Endometrial microvascular endothelial cells (primary cell): ENCODE results near the gene TRIM36. TPM values are rescaled to one million over a fixed set of nuclear protein-coding genes. Genes with fewer than 3 reads are reported as not detected.

Experiments
- in situ Hi-C: cut with HindIII; loops from 2 replicates; pipeline ENCODE4 v1.10.0; 2017; ENCODE audit warnings: low sequenced_read_pairs, low pct_unique_long_range_greater_than_20kb; ENCODE audit errors: inconsistent ontology term
- total RNA-seq: library from RNA; depleted of rRNA; stranded (reverse); fragments of >200 nt; gene quantifications from one replicate; pipeline ENCODE4 v1.2.3, GENCODE V29; 2015; ENCODE audit errors: inconsistent ontology term

TRIM36 gene
- total RNA-seq, 1 donor from 2014 or later: not detected

DNA sequence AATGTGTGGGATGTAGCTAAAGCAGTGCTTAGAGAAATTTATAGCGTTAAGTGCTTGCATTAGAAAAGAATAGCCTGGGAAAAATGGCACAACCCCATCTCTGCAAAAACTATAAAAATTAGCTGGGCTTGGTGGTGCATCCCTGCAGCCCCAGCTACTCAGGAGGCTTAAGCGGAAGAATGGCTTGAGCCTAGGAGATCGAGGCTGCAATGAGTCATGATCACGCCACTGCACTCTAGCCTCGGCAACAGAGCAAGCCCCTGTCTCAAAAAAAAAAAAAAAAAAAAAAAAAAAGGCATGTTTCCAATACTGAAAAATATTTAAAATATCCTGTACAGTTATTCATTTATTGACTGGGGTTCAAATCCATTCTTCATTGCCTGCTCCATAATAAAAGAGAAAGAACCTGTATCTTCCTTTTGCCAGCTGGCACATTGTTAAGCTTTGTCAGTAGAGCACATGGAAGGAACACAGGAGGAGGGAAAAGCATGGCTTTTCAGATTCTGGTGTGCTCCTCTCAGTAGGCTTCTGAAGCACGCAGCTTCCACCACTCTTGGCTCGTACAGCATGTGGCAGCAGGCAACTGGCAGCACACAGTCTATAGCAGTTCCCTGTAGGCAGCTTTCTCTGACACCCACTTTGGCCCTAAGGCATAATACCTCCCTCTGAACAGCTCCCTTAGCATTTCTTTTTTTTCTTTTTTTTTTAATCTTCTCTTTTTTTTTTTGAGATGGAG, 73.5 kb downstream of the TRIM36 start:
- in situ Hi-C loops: no loop called here

GRCh38 chr5:115087951-115088350, 81.8 kb downstream of the TRIM36 start:
- in situ Hi-C loops: no loop called here

DNA sequence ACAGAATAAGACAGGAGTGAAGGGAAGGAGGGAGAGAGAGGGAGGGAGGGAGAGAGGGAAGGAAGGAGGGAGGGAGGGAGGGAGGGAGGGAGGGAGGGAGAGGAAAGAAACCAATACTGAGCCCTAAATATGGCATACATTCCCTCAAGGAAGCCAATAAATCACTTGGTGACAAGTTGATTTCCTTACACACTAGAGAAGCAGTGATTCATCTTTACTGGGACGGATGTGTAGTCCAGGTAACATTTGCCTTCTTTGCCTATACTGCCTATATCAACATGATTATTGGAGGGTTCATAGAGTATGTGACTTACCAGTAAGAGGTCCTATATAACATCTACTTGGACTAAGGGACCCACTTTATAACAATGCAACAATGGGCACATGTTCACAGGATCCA, 83.2 kb downstream of the TRIM36 start:
- in situ Hi-C loops: no loop called here

DNA sequence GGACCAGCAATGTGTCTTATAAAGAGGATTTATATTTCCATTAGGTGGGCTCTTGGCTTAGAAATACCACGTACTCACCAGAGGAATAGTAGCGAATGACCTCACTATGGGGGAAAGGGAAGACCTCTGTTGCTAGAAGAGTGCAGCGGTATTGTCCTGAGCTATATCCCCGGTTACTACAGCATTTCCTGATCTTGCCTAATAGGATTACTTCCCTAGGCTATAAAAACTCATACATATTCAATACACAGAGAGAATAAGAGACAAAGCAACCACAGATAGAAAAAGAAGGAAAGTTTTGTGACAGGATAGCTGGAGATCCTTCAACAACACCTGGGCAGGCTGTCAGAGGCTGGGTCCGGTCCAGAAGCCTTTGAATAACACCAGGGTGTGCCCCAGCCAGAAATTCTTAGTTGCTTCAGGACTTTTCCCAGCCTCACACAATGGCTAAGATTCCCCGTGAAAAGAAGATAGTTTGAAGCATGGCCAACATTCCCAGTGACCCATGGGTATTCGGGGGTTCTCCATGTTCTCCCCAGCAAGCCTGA, 85.4 kb downstream of the TRIM36 start:
- in situ Hi-C loops: no loop called here

DNA sequence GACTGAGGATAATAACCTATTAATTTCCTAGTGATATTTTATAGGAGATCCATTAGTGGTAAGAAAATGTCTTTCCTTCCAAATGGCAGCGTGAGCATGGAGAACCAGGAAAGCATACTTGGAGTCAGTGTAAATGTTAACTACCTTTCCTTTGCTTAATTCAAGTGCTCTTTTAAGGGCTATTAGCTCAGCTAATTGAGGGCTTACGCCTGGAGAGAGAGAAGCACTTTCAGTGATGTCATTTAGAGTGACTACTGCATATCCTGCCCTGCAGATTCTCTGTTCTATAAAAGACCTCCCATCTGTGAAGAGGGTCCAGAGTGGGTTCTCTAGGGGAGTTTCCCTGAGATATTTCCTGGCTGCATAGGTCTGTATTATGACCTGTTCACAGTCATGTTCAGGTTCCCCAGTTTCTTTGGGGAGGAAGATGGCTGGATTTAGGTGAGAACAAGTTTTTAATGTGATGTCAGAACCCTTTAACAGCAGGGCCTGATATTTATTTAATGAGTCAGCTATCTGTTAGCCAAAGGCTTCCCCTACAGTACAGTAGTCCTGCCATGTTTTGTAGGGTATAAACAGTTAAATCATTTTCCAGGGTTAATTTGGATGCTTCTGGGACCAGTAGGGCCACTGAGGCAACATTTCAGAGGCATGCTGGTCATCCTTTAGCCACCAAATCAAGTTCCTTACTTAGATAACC, 89.6 kb downstream of the TRIM36 start:
- in situ Hi-C loops: no loop called here

Other genes with a start within 250 kb of the TRIM36 start
- 5.2 TPM for gene PGGT1B, start 93.0 kb upstream of the TRIM36 start, total RNA-seq
- gene CCDC112, start 126.7 kb upstream of the TRIM36 start, total RNA-seq: 5.7 TPM